ENCODE measurements around the gene CFAP161.
A peak's percentile ranks its signal among the peaks of the same experiment; 100 is the strongest.

CFAP161 gene

GRCh38 chr15:81194723-81195122 lies 60.7 kb downstream of the CFAP161 start:
- Histone ChIP-seq H3K27me3 (ENCODE audit: insufficient read depth, low read depth, severe bottlenecking) (no peaks in the 10 kb centered on the region), H3K27ac (no peak overlapping the region), H3K4me3 (ENCODE audit: low read depth, low read length) (no peak overlapping the region), H3K36me3 (no peaks in the 10 kb centered on the region), H3K9me3 (ENCODE audit: severe bottlenecking) (no peaks in the 10 kb centered on the region)
- no peak for TF ChIP-seq CTCF (IDR thresholded peaks at IDR 0.05; ENCODE audit: low read depth, low read length)
- no peak for DNase-seq

GRCh38 chr15:81195339-81195864 lies 61.3 kb downstream of the CFAP161 start:
- no peak for TF ChIP-seq CTCF (IDR thresholded peaks at IDR 0.05; ENCODE audit: low read depth, low read length)
- Histone ChIP-seq H3K4me3 (ENCODE audit: low read depth, low read length) (no peak overlapping the region), H3K36me3 (no peaks in the 10 kb centered on the region), H3K27me3 (ENCODE audit: insufficient read depth, low read depth, severe bottlenecking) (no peaks in the 10 kb centered on the region), H3K9me3 (ENCODE audit: severe bottlenecking) (no peaks in the 10 kb centered on the region), H3K27ac (no peak overlapping the region)
- DNase-seq: no peak

- DNase-seq: peak; percentile 8
- no peak for TF ChIP-seq CTCF (IDR thresholded peaks at IDR 0.05; ENCODE audit: low read depth, low read length)
- Histone ChIP-seq H3K4me3 (ENCODE audit: low read depth, low read length) (no peak within 1 kb of the TSS), H3K36me3 (no peaks in the 10 kb centered on the region), H3K9me3 (ENCODE audit: severe bottlenecking) (no peaks in the 10 kb centered on the region), H3K27me3 (ENCODE audit: insufficient read depth, low read depth, severe bottlenecking) (no peaks in the 10 kb centered on the region), H3K27ac (no peak within 1 kb of the TSS)
Measured at GRCh38 chr15:81196576-81197254, 62.6 kb downstream of the CFAP161 start, which contains the start of gene IL16. TSS of gene IL16 (plus strand) at chr15:81196879. CDS start at chr15:81225400, 28,521 bp downstream.

- TF ChIP-seq CTCF (IDR thresholded peaks at IDR 0.05; ENCODE audit: low read depth, low read length): no peak
- no peak overlapping the region for H3K4me3 ChIP-seq (ENCODE audit: low read depth, low read length)
- H3K27me3 ChIP-seq (ENCODE audit: insufficient read depth, low read depth, severe bottlenecking): no peaks in the 10 kb centered on the region
- H3K27ac ChIP-seq: no peak overlapping the region
- no peaks in the 10 kb centered on the region for H3K36me3 ChIP-seq
- no peaks in the 10 kb centered on the region for H3K9me3 ChIP-seq (ENCODE audit: severe bottlenecking)
- no peak for DNase-seq
Measured at GRCh38 chr15:81197255-81197630, 63.2 kb downstream of the CFAP161 start.

GRCh38 chr15:81197688-81198281 lies 63.7 kb downstream of the CFAP161 start:
- no peak for DNase-seq
- no peak overlapping the region for H3K27ac ChIP-seq
- H3K36me3 ChIP-seq: no peaks in the 10 kb centered on the region
- no peak overlapping the region for H3K4me3 ChIP-seq (ENCODE audit: low read depth, low read length)
- H3K9me3 ChIP-seq (ENCODE audit: severe bottlenecking): no peaks in the 10 kb centered on the region
- no peaks in the 10 kb centered on the region for H3K27me3 ChIP-seq (ENCODE audit: insufficient read depth, low read depth, severe bottlenecking)
- no peak for TF ChIP-seq CTCF (IDR thresholded peaks at IDR 0.05; ENCODE audit: low read depth, low read length)

All from WERI-Rb-1 (cell line).